Ishikawa (cell line): ENCODE data around the gene ABR.

Experiments used
- CREB1 ChIP-seq: IDR thresholded peaks from 2 replicates; pipeline ENCODE4 v1.6.1; 2012; ENCODE audit warnings: low read depth
- FOXM1 ChIP-seq: IDR thresholded peaks from 2 replicates; pipeline ENCODE4 v1.6.1; 2012; ENCODE audit warnings: low read depth, borderline replicate concordance
- MAX ChIP-seq: IDR thresholded peaks from 2 replicates; pipeline ENCODE4 v1.6.1; 2012
- RAD21 ChIP-seq: IDR thresholded peaks from 2 replicates; pipeline ENCODE4 v1.6.1; 2012; ENCODE audit warnings: low read depth
- TAF1 ChIP-seq: IDR thresholded peaks from 2 replicates; pipeline ENCODE4 v1.6.1; 2012; ENCODE audit warnings: low read depth, mild to moderate bottlenecking
- TCF12 ChIP-seq: IDR thresholded peaks from 2 replicates; pipeline ENCODE4 v1.6.1; 2012; ENCODE audit warnings: low read depth
- YY1 ChIP-seq: IDR thresholded peaks from 2 replicates; pipeline ENCODE4 v1.6.1; 2012; ENCODE audit warnings: low read depth
- ZBTB7A ChIP-seq: IDR thresholded peaks from 2 replicates; pipeline ENCODE4 v1.6.1; 2012; ENCODE audit warnings: low read depth

GRCh38 chr17:962670-963069, 217.1 kb downstream of the ABR start:
- TF ChIP-seq RAD21 (no peak), ZBTB7A (no peak), TAF1 (no peak), MAX (no peak), FOXM1 (no peak), TCF12 (no peak), CREB1 (no peak), YY1 (no peak)
